Body of pancreas (tissue), 4 donors: Measurements from ENCODE around the gene AIFM2. TPM values are rescaled to one million over a fixed set of nuclear protein-coding genes. Genes with fewer than 3 reads are reported as not detected.

ENCODE experiments used
- ATAC-seq: fragments of 150-250 bp; one replicate; pipeline ENCODE4 v1.9.1; 2016
- DNase-seq, 4 donors: peaks; one replicate each; pipeline ENCODE4 v3.0.0-alpha.2; 2019
- H3K27ac ChIP-seq, 4 donors: fragments of 200-600 bp; sonication (generic); 1 replicate in 3 of 4; 2 replicates in 1 of 4; pipeline versions ENCODE4 v1.5.1 to v1.6.1; 2016 to 2019; ENCODE audit warnings: mild to moderate bottlenecking in 1 of 4, mixed read lengths in 1 of 4, moderate library complexity in 1 of 4
- H3K27me3 ChIP-seq, 2 donors: fragments of 200-600 bp; sonication (generic); one replicate each; pipeline ENCODE4 v1.6.0; 2016; ENCODE audit warnings: mild to moderate bottlenecking in 1 of 2
- H3K36me3 ChIP-seq, 2 donors: fragments of 200-600 bp; sonication (generic); replicated peaks in 1 of 2; 2 replicates each; pipeline ENCODE4 v1.5.1; 2016; ENCODE audit warnings: low read depth in 2 of 2; ENCODE audit not compliant: insufficient read depth in 1 of 2
- H3K4me1 ChIP-seq: fragments of 200-600 bp; sonication (generic); one replicate; pipeline ENCODE4 v1.6.0; 2016
- H3K4me3 ChIP-seq, 2 donors: fragments of 200-600 bp; sonication (generic); 1 replicate in 1 of 2; 2 replicates in 1 of 2; pipeline ENCODE4 v1.5.1; 2016 to 2019
- H3K9me3 ChIP-seq, 3 donors: fragments of 200-600 bp; sonication (generic); 1 replicate in 2 of 3; 2 replicates in 1 of 3; pipeline ENCODE4 v1.5.1; 2016
- POLR2A ChIP-seq, 3 donors: fragments of 450-650 bp; IDR thresholded peaks; one replicate each; pipeline ENCODE4 v1.6.1; 2016; ENCODE audit warnings: antibody characterized with exemption in 3 of 3, mild to moderate bottlenecking in 2 of 3
- WGBS, 2 donors: methylation state at CpG; one replicate each; pipeline ENCODE4 v1.1.5; 2017; 5-methylcytosine and 5-hydroxymethylcytosine counted together
- intact Hi-C: fragments of 100-400 bp; cut with DNase I; formaldehyde crosslinking; loops from one replicate; pipeline ENCODE4 v1.15.1; 2023
- total RNA-seq, 2 donors: library from RNA; depleted of rRNA; stranded (reverse); fragments of >200 nt; gene quantifications; one replicate each; pipeline ENCODE4 v1.1.0, GENCODE V29; 2016
- TF ChIP-seq, protein P1 (sequence below), 7 experiments: fragments of 450-650 bp in 4 of 7; fragments of 200-600 bp in 3 of 7; sonication (generic) in 3 of 7; IDR thresholded peaks; one replicate each; pipeline ENCODE4 v1.5.1; 2016 to 2019; ENCODE audit warnings: antibody characterized with exemption in 7 of 7

AIFM2 gene
- total RNA-seq, 2 donors from 2014 or later: 4.2 to 12.2 TPM

DNA sequence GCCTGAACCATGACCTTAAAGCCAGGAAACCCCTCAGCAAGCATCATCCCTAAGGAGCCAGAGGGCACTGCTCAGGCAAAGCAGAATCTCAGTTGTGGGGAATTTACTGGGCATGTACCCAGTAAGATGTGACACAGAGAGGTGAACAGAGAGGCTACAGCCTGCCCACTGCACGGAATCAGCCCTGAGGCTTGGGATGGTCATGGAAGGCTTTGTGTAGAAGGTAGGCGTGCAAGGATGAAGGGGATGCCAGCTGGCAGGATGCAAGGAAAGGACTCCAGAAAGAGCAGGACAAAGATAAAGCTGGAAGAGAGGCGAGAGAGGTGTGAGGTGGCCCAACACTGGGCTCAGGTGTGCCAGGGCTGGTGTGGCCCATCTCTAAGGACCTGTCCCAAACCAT is 2.4 kb upstream of the AIFM2 start:
- WGBS, 2 donors: 53 to 59% methylated on average over 3 of the region's 3 CpGs
- H3K4me1 ChIP-seq: peaks cover 17% of the 10 kb centered on the region
- H3K9me3 ChIP-seq: no peaks in the 10 kb centered on the region
- H3K4me3 ChIP-seq: no peak overlapping the region
- ATAC-seq (no peak), DNase-seq (no peak)
- H3K36me3 ChIP-seq: no peaks in the 10 kb centered on the region
- no peaks in the 10 kb centered on the region for H3K27me3 ChIP-seq
- intact Hi-C loops: no loop called here
- peak overlapping the region in 1 of 4 donors; percentile 4 for H3K27ac ChIP-seq
- TF ChIP-seq, protein P1, sequence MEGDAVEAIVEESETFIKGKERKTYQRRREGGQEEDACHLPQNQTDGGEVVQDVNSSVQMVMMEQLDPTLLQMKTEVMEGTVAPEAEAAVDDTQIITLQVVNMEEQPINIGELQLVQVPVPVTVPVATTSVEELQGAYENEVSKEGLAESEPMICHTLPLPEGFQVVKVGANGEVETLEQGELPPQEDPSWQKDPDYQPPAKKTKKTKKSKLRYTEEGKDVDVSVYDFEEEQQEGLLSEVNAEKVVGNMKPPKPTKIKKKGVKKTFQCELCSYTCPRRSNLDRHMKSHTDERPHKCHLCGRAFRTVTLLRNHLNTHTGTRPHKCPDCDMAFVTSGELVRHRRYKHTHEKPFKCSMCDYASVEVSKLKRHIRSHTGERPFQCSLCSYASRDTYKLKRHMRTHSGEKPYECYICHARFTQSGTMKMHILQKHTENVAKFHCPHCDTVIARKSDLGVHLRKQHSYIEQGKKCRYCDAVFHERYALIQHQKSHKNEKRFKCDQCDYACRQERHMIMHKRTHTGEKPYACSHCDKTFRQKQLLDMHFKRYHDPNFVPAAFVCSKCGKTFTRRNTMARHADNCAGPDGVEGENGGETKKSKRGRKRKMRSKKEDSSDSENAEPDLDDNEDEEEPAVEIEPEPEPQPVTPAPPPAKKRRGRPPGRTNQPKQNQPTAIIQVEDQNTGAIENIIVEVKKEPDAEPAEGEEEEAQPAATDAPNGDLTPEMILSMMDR (IDR thresholded peaks at IDR 0.05): no peak
- TF ChIP-seq POLR2A (IDR thresholded peaks at IDR 0.05): no peak

DNA sequence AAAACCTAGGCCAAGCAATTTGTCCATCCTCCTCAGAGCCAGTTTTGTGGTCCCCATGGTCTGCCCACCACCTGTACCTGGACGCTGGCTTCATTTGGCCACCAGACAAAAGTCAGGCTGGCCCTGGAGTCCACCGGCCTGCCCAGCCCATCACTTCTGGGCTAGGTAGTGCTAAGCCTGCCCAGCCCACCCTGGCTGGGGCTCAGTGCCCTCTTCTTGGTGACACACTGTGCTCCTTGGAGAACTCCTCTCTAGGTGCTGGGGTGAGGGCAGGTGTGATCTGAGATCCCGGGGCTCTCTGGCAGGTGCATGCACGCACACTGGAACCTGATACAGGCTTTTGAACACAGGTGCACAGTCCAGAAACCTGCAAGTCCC is 1.1 kb downstream of the AIFM2 start:
- intact Hi-C loops: no loop called here
- Histone ChIP-seq H3K4me3 (no peak overlapping the region), H3K9me3 (no peaks in the 10 kb centered on the region), H3K36me3 (no peaks in the 10 kb centered on the region), H3K27me3 (no peaks in the 10 kb centered on the region), H3K27ac (peak overlapping the region in 2 of 4 donors; percentile 61 to 70), H3K4me1 (peaks cover 17% of the 10 kb centered on the region)
- TF ChIP-seq, protein P1 (IDR thresholded peaks at IDR 0.05): no peak
- TF ChIP-seq POLR2A (IDR thresholded peaks at IDR 0.05): no peak
- WGBS, 2 donors: 83 to 88% methylated on average over 3 to 4 of the region's 4 CpGs
- ATAC-seq (no peak), DNase-seq (no peak)

DNA sequence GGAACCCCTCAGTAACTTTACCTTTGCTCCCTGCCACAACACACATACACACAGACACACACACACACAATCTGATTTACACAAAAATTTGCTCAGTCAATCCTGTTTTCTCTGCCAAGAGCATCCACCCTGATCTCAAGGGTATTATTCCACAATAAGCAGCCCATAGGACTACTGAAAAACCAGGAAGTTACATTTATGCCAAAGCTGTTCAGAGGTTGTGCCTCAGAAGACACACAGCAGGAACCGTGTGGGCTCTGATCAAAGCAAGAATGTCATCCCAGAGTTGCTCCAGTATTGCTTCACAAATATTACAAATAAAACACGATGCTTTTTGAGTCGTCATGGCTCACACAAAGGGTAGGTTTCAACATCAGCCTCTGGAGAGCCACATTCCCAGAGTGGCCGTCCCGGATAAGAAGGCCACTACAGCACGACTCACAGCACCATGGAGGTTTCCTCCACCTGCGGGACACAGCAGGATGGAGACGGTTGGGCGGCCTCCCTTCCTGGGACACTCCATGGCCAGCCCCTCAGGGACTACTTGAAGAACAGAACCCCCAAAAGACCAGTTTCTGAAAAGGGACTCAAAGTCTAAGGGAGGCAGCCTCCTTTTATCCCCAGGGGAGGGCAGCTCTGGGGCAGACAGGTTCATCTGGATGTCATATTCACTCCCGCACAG is 1.6 kb downstream of the AIFM2 start:
- H3K4me3 ChIP-seq: no peak overlapping the region
- DNase-seq (peak in 1 of 4 donors; percentile 23), ATAC-seq (peak; percentile 5)
- H3K27ac ChIP-seq: peak overlapping the region in 1 of 4 donors; percentile 70
- no peaks in the 10 kb centered on the region for H3K27me3 ChIP-seq
- H3K4me1 ChIP-seq: peaks cover 17% of the 10 kb centered on the region
- H3K36me3 ChIP-seq: no peaks in the 10 kb centered on the region
- intact Hi-C loops: no loop called here
- TF ChIP-seq, protein P1 (IDR thresholded peaks at IDR 0.05): no peak
- TF ChIP-seq POLR2A (IDR thresholded peaks at IDR 0.05): no peak
- 76 to 79% methylated on average over 5 to 10 of the region's 10 CpGs for WGBS, 2 donors
- no peaks in the 10 kb centered on the region for H3K9me3 ChIP-seq

DNA sequence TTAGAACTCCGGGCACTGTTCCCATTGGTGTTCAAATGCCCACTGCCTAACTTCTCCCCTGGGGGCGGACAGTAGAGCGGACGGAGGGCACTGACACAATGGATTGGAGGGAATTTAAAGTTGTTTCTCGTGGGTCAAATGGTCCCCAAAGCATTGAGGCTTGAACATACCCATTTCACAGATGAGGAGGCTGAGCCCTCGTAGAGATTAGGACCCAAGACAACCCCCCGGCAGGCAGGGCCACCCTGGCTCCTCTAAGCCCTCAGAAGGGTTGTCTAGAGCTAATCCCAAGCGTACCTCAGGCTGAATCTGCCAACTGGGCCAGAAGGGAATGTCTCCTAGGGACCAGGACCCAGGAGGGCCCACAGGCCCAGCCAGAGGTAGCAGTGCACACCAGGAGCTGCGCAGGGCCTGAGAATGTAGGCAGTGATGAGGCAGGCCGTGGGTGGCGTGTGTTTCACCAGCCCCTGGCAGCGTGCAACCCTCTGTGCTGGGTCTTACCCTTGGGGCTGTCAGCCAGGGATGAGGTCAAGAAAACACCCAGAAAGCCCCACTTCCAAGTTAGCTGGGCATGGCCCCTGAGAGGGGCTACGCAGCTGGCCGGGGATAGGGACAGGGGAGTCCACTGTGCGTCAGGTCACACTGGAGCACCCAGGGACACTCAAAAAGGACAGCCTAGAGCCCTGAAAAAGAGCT is 5.8 kb downstream of the AIFM2 start:
- intact Hi-C loops: no loop called here

More for the DNA sequence above, 5.8 kb downstream of the AIFM2 start:
- H3K27ac ChIP-seq: no peak overlapping the region
- no peaks in the 10 kb centered on the region for H3K36me3 ChIP-seq
- TF ChIP-seq POLR2A (IDR thresholded peaks at IDR 0.05): no peak
- TF ChIP-seq, protein P1 (IDR thresholded peaks at IDR 0.05): no peak
- DNase-seq (no peak), ATAC-seq (no peak)
- H3K4me1 ChIP-seq: peaks cover 4% of the 10 kb centered on the region
- WGBS, 2 donors: 89 to 92% methylated on average over 6 to 14 of the region's 15 CpGs
- no peaks in the 10 kb centered on the region for H3K9me3 ChIP-seq
- no peak overlapping the region for H3K4me3 ChIP-seq
- H3K27me3 ChIP-seq: no peaks in the 10 kb centered on the region
